Stimulated activated CD4-positive, alpha-beta T cell treated with anti-CD3 and anti-CD28 coated beads, Interleukin-4, amount 100 ng/mL, for 4 hours (primary cell): ENCODE data around the gene B4GALT6.

Experiments used
- DNase-seq, 2 experiments: peaks; one replicate each; pipeline ENCODE4 v3.0.0-alpha.2; 2020

Gene B4GALT6

DNA sequence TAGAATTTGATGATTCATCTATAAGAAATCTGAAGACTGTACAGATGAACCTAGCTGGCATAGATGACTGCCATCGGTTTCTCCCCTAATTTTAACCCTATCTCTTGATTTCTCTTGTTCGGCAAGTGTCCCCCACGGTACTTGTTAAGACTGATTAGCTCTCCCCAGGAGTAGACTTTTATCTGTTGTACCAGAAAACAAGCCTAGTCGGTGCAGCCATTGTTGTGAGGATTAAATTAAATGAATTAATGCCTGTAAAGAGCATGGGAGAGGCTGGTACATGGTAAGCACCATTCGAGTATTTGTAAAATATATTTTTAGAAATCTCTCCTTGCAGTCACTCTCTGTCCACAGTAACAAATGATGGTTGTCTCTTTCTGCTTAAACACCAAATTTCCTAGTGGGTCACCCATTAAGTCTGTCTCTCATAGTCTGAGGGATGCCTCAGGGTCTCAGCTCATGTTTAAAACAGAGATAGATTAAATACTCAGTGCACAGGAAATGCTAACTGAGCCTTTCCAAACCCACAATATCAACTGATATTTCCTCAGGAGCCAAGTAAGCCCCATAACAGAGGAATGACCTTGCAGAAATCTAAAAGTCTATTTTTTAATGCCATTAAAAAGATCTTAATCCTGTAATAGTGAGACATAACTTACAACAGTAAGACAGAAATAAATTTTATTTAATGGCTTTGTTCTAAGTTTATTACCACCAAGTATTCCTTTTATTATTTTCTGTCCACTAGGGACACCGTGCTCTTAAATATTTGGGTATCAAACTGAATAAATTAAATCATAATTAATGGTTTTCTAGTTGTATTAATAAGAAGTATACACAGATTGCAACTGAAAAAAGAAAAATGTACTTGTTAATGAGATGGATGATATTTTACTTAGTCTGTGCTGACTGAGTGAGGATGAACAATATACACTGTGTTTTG is 2.9 kb upstream of the B4GALT6 start:
- no peak for DNase-seq

GRCh38 chr18:31686572-31686971 is 2.2 kb upstream of the B4GALT6 start:
- DNase-seq, result no peak

GRCh38 chr18:31685097-31686082 is 1.0 kb upstream of the B4GALT6 start:
- DNase-seq, result peak; percentile 35 to 59

- no peak for DNase-seq
These were observed 458 bp downstream of the B4GALT6 start for GRCh38 chr18:31683968-31684278.

DNA sequence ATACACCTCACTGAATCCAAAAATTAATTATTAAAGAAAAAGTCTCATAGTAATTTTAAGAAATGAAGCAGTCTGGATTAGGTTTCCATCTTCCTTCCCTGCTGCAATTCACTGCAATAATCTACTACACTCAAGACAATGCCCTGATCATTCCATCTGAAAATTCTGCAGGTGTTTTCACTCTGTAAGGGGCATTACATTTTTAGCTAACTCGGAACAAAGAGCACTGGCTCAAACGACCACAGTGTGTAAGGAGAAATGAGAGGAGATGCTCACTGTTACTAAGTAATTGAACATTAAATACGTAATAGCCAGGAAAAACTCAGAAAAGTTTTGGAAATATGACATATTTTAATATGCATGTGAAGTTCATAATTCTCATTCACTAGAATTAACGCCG is 1.3 kb downstream of the B4GALT6 start:
- no peak for DNase-seq

GRCh38 chr18:31680831-31681568 is 3.4 kb downstream of the B4GALT6 start:
- no peak for DNase-seq

- no peak for DNase-seq
These were observed 4.0 kb downstream of the B4GALT6 start for GRCh38 chr18:31680433-31680811.

DNA sequence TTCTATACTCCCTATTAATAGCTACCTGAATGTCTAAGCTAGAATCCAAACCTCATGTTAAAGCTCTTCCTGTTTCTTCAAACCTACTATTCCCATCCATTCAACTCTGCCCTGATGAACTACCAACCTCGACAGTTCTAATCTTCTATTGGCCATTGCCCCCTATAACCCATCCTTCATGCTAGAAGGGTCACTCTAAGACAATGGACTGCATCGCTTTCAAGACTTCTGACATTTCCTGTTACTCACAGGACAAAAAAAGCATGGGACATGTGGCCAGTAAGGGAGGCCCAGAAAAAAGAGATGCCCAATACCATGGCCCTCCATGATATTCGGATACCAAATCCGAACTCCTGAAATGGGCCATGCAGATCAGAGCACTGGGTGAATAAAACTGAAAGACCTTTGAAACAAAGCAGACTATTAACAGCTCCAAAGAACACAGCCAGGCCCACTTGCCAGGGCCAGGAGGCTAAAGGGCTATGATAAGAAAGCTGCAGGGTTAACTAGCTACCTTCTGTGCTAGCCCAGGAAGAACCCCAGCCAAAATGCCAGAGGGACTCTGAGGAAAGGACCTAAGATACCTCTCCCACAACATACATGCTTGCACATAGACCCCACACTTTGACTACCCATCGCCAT is 4.5 kb downstream of the B4GALT6 start:
- no peak for DNase-seq

DNA sequence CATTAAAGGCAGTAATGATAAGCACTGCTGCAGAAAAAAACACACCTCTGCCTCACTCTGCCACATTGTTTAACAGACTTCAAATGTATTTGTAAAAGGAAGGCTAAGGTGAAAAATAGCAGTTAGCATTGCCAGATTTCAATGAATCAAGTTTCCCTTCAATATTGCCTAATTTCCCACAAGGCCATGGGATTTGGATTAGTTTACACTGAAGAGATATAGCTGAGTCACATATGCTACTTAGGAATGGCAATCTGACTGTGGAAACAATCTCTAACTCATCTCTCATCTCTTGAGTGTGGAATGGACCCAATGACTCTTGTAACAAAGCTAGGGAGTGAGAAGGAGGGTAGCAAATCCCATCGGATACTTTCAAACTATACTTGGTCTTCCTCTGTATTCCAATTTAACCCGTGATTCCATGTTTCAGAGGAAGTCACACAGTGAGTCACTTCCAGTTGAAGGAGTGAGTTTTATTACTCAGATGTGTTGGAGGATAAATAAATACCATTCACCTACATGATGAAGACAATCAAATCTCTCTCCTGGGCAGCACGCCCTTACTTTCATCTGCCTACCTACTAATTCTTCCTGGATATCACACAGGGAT is 5.1 kb downstream of the B4GALT6 start:
- DNase-seq, result no peak

DNA sequence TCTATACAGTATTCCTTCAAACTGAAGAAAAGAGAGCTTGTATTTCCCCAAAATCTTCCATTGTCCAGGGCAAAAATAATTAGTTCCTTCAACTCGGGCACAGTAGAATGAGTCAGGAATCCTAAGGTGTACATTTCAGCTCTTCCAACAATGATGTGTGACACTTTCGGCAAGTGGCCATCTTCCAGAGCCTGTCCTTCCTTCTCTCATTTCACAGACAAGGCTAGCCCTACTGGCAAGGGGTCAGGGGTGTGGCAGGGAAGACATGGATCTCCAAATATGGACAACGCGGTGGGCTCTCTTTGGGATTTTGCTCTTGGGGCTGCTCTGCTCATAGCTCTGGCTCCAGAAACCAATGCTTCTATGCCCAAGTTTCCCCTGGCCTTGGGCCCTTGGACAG is 6.0 kb downstream of the B4GALT6 start:
- no peak for DNase-seq

DNA sequence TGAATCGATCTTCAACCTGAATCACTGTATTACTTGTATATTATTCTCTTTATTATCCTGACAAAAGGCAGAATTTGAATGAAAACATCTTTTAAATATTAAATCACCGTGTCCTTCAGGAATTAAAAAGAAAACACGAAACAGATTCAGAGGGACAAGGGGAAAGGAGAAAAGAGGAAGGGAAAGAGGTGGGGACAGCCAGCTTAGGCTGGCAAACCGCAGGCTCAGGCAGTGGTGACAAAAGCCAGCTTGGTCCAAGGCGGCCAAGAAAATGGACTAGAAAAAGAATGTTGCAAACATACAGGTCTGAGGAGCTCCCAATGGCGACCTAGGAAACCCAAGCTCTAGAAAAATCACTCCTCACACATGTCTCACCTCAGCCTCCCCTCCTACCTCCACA is 6.8 kb downstream of the B4GALT6 start:
- DNase-seq, result no peak

DNA sequence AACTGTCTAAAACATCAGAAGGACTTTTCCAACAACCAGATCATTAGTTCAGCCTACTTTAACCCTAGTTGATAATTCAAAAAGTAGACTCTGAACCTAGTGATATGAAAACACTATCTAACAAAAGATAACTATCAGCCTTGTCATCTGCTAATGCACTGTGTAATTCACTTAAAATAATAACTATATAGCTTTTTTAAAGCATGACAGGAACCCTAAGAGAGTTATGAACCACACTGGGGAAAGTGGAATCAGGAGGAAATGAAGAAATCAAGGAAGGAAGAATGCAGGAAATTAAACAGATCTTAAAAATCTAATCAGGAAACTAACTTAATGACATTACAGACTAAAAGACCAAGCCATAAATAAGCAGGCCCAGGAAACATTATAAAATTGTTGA is 9.0 kb downstream of the B4GALT6 start:
- no peak for DNase-seq

DNA sequence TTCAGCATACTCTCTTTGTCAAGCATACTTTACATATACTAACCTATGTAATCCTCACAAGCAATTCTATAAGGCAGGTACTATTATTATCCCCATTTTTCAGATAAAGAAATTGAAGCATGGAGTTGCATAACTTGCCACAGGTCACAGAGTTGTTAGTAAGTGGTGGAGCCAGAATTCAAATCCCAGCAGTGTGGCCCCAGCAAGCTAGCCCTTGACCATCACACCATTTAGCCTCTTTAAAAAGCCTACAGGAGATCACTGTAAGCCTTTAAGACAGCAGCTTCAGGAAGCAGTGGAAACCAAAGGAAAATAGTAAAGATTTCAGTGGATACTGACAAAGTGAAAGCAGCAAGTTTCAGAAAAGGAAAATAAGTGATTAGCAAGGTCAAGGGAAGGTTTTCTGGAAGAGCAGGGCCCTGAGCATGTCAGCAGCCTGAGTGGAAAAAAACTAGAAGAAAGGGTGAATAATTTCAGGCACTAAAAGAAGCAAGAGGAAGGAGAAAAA is 11.7 kb downstream of the B4GALT6 start:
- DNase-seq, result no peak

GRCh38 chr18:31671951-31672350 is 12.4 kb downstream of the B4GALT6 start:
- no peak for DNase-seq

GRCh38 chr18:31669541-31669940 is 14.8 kb downstream of the B4GALT6 start:
- DNase-seq, result no peak

GRCh38 chr18:31667185-31667584 is 17.2 kb downstream of the B4GALT6 start:
- no peak for DNase-seq

GRCh38 chr18:31666055-31666454 is 18.3 kb downstream of the B4GALT6 start:
- no peak for DNase-seq

DNA sequence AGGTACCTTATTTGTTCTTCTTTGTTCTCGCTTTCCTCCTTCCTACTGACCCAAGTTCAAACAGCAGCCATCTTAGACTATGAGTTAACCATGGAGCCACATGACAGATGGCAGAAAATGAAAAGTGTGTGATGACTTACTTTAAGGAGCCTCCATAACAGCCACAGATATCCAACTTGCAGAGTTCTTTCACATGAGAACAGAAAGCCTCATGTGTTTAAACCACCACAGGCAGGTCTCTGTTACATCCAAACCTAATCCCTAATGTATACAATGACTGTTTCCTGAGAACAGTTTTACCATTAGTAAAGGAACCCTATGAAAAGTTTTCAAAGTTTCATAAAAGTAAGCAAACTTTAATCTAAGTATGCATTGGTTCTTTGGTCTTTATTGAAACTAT is 20.3 kb downstream of the B4GALT6 start:
- DNase-seq, result no peak

- no peak for DNase-seq
These were observed 22.4 kb downstream of the B4GALT6 start for GRCh38 chr18:31661965-31662364.

- no peak for DNase-seq
These were observed 23.6 kb downstream of the B4GALT6 start for GRCh38 chr18:31660763-31661162.

DNA sequence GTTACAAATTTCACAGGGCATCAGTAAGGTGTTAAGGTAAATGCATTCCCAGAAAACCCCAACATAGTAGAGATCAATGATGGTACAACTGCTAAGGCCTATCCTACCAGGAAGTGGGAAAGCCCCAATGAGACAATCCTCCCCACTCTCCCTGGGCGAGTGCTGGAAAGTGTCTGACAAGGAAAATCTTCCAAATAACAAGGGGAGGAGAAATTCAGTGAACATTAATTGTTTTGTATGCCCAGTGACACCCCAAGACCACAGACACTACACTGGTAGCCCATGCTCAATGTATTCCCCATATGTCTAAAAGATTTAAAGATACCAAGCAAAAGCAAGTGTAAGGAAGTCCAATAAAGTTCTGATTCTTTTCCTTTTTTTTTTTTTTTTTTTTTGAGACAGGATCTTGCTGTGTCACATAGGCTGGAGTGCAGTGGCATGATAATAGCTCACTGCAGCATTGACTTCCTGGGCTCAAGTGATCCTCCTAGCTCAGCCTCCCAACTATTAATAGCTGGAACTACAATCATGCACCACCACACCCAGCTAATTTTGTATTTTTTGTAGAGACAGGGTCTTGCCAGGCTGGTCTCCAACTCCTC is 24.7 kb downstream of the B4GALT6 start:
- DNase-seq, result no peak
